Brain microvascular endothelial cell (primary cell): ENCODE data around the gene CUL3.

Experiments
- DNase-seq: peaks from one replicate; pipeline ENCODE4 v3.0.0-alpha.2; 2020
- H3K27ac ChIP-seq: fragments of 250-450 bp; sonication (Bioruptor Pico); 2 replicates; pipeline ENCODE4 v1.5.1; 2020; ENCODE audit warnings: mild to moderate bottlenecking, moderate library complexity
- H3K27me3 ChIP-seq: fragments of 250-450 bp; sonication (Bioruptor Pico); replicated peaks from 2 replicates; pipeline ENCODE4 v1.5.1; 2020; ENCODE audit warnings: mild to moderate bottlenecking
- H3K36me3 ChIP-seq: fragments of 250-450 bp; sonication (Bioruptor Pico); replicated peaks from 2 replicates; pipeline ENCODE4 v1.5.1; 2020; ENCODE audit warnings: mild to moderate bottlenecking
- H3K4me3 ChIP-seq: 2 replicates; pipeline ENCODE4 v1.5.1; 2011; ENCODE audit warnings: low read depth, mild to moderate bottlenecking, control low read depth, low read length, moderate library complexity
- CTCF ChIP-seq: IDR thresholded peaks from 2 replicates; pipeline ENCODE4 v1.5.1; 2011; ENCODE audit warnings: low read depth, mild to moderate bottlenecking, moderate library complexity, low read length, control low read depth, inconsistent platforms; ENCODE audit errors: missing control alignments
- in situ Hi-C: cut with HindIII; loops from 2 replicates; pipeline ENCODE4 v1.10.0; 2017; ENCODE audit warnings: low sequenced_read_pairs, low pct_ligation_motif_present

The CUL3 gene

DNA sequence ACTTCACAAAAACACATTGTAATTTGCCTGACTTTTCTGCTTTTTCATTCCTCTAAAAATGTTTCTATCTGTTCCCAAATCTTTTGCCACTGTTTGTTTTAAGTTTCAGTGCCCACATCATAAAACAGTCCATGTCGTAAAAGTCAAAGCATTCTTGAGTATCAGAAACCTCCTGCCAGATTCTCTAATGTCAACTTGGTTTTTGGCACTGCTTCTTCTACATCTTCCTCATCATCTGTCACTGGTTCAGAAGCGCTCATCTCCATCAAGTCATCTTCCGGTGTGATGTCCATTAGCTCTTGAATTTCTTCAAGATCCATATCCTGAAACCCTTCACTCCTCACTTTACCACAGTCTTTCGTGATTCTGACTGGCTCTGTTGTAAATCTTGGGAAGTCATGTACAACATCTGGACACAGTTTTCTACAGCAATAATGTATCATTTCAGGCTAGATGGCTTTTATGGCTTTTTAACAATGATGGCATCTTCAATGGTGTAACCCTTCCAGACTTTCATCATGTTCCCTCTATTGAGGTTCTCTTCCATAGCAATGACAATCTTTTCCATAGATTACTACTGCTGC lies 19.6 kb downstream of the CUL3 start:
- in situ Hi-C loops, result no loop called here

GRCh38 chr2:224563537-224563936 lies 21.6 kb downstream of the CUL3 start:
- TF ChIP-seq CTCF, result no peak
- H3K4me3 ChIP-seq, result no peak overlapping the region
- H3K27me3 ChIP-seq, result no peaks in the 10 kb centered on the region
- in situ Hi-C loops, result no loop called here
- DNase-seq, result no peak
- no peaks in the 10 kb centered on the region for H3K36me3 ChIP-seq
- H3K27ac ChIP-seq, result no peak overlapping the region

More for the DNA sequence above, 19.6 kb downstream of the CUL3 start:
- no peak for TF ChIP-seq CTCF
- no peak overlapping the region for H3K4me3 ChIP-seq
- no peak overlapping the region for H3K27ac ChIP-seq
- no peak for DNase-seq
- H3K27me3 ChIP-seq, result no peaks in the 10 kb centered on the region
- no peaks in the 10 kb centered on the region for H3K36me3 ChIP-seq

GRCh38 chr2:224562831-224563230 lies 22.3 kb downstream of the CUL3 start:
- no peak for DNase-seq
- Histone ChIP-seq H3K36me3 (no peaks in the 10 kb centered on the region), H3K27me3 (no peaks in the 10 kb centered on the region), H3K27ac (no peak overlapping the region), H3K4me3 (no peak overlapping the region)
- in situ Hi-C loops, result no loop called here
- no peak for TF ChIP-seq CTCF

- in situ Hi-C loops, result no loop called here
- no peak for DNase-seq
- Histone ChIP-seq H3K27me3 (no peaks in the 10 kb centered on the region), H3K36me3 (no peaks in the 10 kb centered on the region), H3K4me3 (no peak overlapping the region), H3K27ac (no peak overlapping the region)
- no peak for TF ChIP-seq CTCF
Measured at GRCh38 chr2:224561234-224562005, 23.7 kb downstream of the CUL3 start.

DNA sequence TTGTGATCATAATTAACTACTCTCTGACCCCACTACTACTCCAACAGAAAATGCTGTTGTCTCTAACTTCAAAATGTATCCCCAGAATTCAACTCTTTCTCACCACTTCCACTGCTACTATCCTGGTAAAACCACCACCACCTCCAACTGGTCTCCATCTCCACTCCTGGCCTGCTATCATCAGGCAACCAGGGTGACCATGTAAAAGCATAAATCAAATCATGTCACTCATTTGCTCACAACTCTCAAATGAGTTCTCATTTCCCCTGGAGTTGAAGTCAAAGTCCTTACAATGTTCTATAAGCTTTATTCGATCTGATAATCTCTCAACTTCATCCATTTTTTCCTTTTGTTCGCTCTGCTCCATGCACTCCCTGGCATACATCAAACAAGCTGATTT lies 24.6 kb downstream of the CUL3 start:
- no peak for DNase-seq
- in situ Hi-C loops, result no loop called here
- Histone ChIP-seq H3K4me3 (no peak overlapping the region), H3K27ac (no peak overlapping the region), H3K36me3 (no peaks in the 10 kb centered on the region), H3K27me3 (no peaks in the 10 kb centered on the region)
- no peak for TF ChIP-seq CTCF

- Histone ChIP-seq H3K4me3 (no peak overlapping the region), H3K27ac (no peak overlapping the region), H3K36me3 (no peaks in the 10 kb centered on the region), H3K27me3 (no peaks in the 10 kb centered on the region)
- in situ Hi-C loops, result no loop called here
- DNase-seq, result no peak
- TF ChIP-seq CTCF, result no peak
Measured at GRCh38 chr2:224557610-224558009, 27.6 kb downstream of the CUL3 start.
